Pancreas (tissue), 10 donors: Measurements from ENCODE around the gene CTNNB1. TPM values are rescaled to one million over a fixed set of nuclear protein-coding genes. Genes with fewer than 3 reads are reported as not detected.

Experiments used
- ATAC-seq, 4 donors: fragments of 200-7000 bp; cut with Tn5 transposase; one replicate each; pipeline versions ENCODE4 v1.8.0 to v1.9.1; 2020; ENCODE audit warnings: mild to moderate bottlenecking in 4 of 4, moderate library complexity in 4 of 4
- DNase-seq, 6 donors: peaks; one replicate each; pipeline ENCODE4 v3.0.0-alpha.2; 2020
- FAIRE-seq: peaks from 2 replicates; lab custom pipeline; 2012; peaks lifted over from hg19 to GRCh38; lab: Jason Lieb, UNC
- H3K27ac ChIP-seq, 4 donors: fragments of 200-600 bp; sonication (generic); 1 replicate in 3 of 4; 2 replicates in 1 of 4; pipeline versions ENCODE4 v1.5.0 to v1.8.0; 2020
- H3K27me3 ChIP-seq, 4 donors: fragments of 200-600 bp; one replicate each; pipeline ENCODE4 v1.8.0; 2021
- H3K36me3 ChIP-seq, 3 donors: fragments of 200-600 bp; sonication (generic) in 1 of 3; one replicate each; pipeline versions ENCODE4 v1.5.0 to v1.8.0; 2020 to 2021
- H3K4me1 ChIP-seq, 3 donors: fragments of 200-600 bp; one replicate each; pipeline ENCODE4 v1.8.0; 2021
- H3K4me3 ChIP-seq, 4 donors: fragments of 200-600 bp; sonication (generic) in 2 of 4; one replicate each; pipeline versions ENCODE4 v1.5.0 to v1.8.0; 2020 to 2021
- H3K9me3 ChIP-seq, 4 donors: fragments of 200-600 bp; one replicate each; pipeline ENCODE4 v1.8.0; 2021
- CTCF ChIP-seq, 4 donors: fragments of 200-600 bp; sonication (generic) in 3 of 4; IDR thresholded peaks; one replicate each; pipeline versions ENCODE4 v1.5.0 to v1.8.0; 2021; ENCODE audit warnings: antibody characterized with exemption in 4 of 4
- WGBS, 2 donors: extraction: QIAGEN DNeasy Blood & Tissue Kit; methylation state at CpG; one replicate each; pipeline ENCODE4 v1.1.7; 2013; 5-methylcytosine and 5-hydroxymethylcytosine counted together
- intact Hi-C, 3 donors: fragments of 100-400 bp; cut with DNase I; formaldehyde crosslinking; loops; one replicate each; pipeline versions ENCODE4 v1.11.1 to v1.14.2; 2022
- polyA plus RNA-seq, 2 donors: library from polyadenylated mRNA; stranded (reverse); fragments of 200-250 nt; gene quantifications; one replicate each; pipeline ENCODE4 v1.2.3, GENCODE V29; 2013
- total RNA-seq, 6 donors: library from RNA; stranded (reverse); fragmentation: NEBNext Ultra II Directional in 4 of 6; extraction: Animal tissue kit (Norgen Biotek cat#: 25700) in 4 of 6; gene quantifications; one replicate each; pipeline versions ENCODE4 v1.2.1 to v1.2.4, GENCODE V29; 2021 to 2023
- donor health status: healthy with polysubstance abuse.
- donor health status: DM: no; HTN: no; CAD: no; lungs with moderate emphysema.
- donor health status: DM: no; HTN: no; CAD: no.
- donor health status: control.
- donor health status: control.
- donor health status: Bipolar disorder and iron deficiency.
- donor health status: DM: yes; HTN: yes; CAD: no.
- donor health status: DM: no; HTN: no; CAD: no.
- donor health status: DM: no; HTN: no; CAD: no.
- donor health status: DM: yes; HTN: yes; CAD: no.

The CTNNB1 gene
- total and polyA plus RNA-seq, 8 donors = 51.7 to 228 (median 112) TPM

- no peak for ATAC-seq
- no peak for TF ChIP-seq CTCF (IDR thresholded peaks at IDR 0.05)
Observed at GRCh38 chr3:41178576-41178975, 20.7 kb upstream of the CTNNB1 start.

GRCh38 chr3:41180396-41180795 lies 18.9 kb upstream of the CTNNB1 start:
- Histone ChIP-seq H3K27me3 (no peaks in the 10 kb centered on the region), H3K4me3 (no peak overlapping the region), H3K9me3 (no peaks in the 10 kb centered on the region), H3K36me3 (no peaks in the 10 kb centered on the region), H3K27ac (no peak overlapping the region), H3K4me1 (no peaks in the 10 kb centered on the region)
- TF ChIP-seq CTCF (IDR thresholded peaks at IDR 0.05) = no peak
- ATAC-seq (no peak), FAIRE-seq (no peak), DNase-seq (no peak)
- 84 to 97% methylated on average over 2 of the region's 2 CpGs for WGBS, 2 donors
- intact Hi-C loops = no loop called here

More at GRCh38 chr3:41178576-41178975, 20.7 kb upstream of the CTNNB1 start:
- no peaks in the 10 kb centered on the region for H3K27me3 ChIP-seq
- WGBS, 2 donors = 84% methylated on average over 2 of the region's 2 CpGs
- intact Hi-C loops = no loop called here
- FAIRE-seq (no peak), DNase-seq (no peak)
- no peaks in the 10 kb centered on the region for H3K4me1 ChIP-seq
- H3K27ac ChIP-seq = no peak overlapping the region
- H3K4me3 ChIP-seq = no peak overlapping the region
- H3K9me3 ChIP-seq = no peaks in the 10 kb centered on the region
- H3K36me3 ChIP-seq = no peaks in the 10 kb centered on the region

GRCh38 chr3:41182504-41183059 lies 16.7 kb upstream of the CTNNB1 start:
- 72% methylated on average over 5 of the region's 5 CpGs for WGBS, 2 donors
- Histone ChIP-seq H3K4me1 (no peaks in the 10 kb centered on the region), H3K4me3 (no peak overlapping the region), H3K9me3 (no peaks in the 10 kb centered on the region), H3K27me3 (no peaks in the 10 kb centered on the region), H3K27ac (no peak overlapping the region), H3K36me3 (no peaks in the 10 kb centered on the region)
- FAIRE-seq = no peak
- intact Hi-C loops = no loop called here
- no peak for ATAC-seq
- no peak for TF ChIP-seq CTCF (IDR thresholded peaks at IDR 0.05)
- DNase-seq = no peak

GRCh38 chr3:41184394-41184793 lies 14.9 kb upstream of the CTNNB1 start:
- intact Hi-C loops = no loop called here
- no peaks in the 10 kb centered on the region for H3K9me3 ChIP-seq
- DNase-seq (no peak), ATAC-seq (no peak), FAIRE-seq (no peak)
- H3K27me3 ChIP-seq = no peaks in the 10 kb centered on the region
- no peaks in the 10 kb centered on the region for H3K36me3 ChIP-seq
- TF ChIP-seq CTCF (IDR thresholded peaks at IDR 0.05) = no peak
- no peaks in the 10 kb centered on the region for H3K4me1 ChIP-seq
- H3K4me3 ChIP-seq = no peak overlapping the region
- 68 to 82% methylated on average over 1 of the region's 1 CpG for WGBS, 2 donors
- H3K27ac ChIP-seq = no peak overlapping the region

GRCh38 chr3:41186297-41186696 lies 13.0 kb upstream of the CTNNB1 start:
- Histone ChIP-seq H3K36me3 (no peaks in the 10 kb centered on the region), H3K9me3 (no peaks in the 10 kb centered on the region), H3K27me3 (no peaks in the 10 kb centered on the region), H3K4me1 (no peaks in the 10 kb centered on the region), H3K27ac (no peak overlapping the region), H3K4me3 (no peak overlapping the region)
- TF ChIP-seq CTCF (IDR thresholded peaks at IDR 0.05) = no peak
- no peak for FAIRE-seq
- no peak for DNase-seq
- no peak for ATAC-seq
- intact Hi-C loops = no loop called here
- 77% methylated on average over 1 of the region's 1 CpG for WGBS, 2 donors
